Fibroblast of villous mesenchyme (primary cell): Measurements from ENCODE around the gene DNAH2. TPM values are rescaled to one million over a fixed set of nuclear protein-coding genes. Genes with fewer than 3 reads are reported as not detected.

Source experiments
- DNase-seq: peaks from one replicate; pipeline ENCODE4 v3.0.0-alpha.2; 2010; ENCODE audit warnings: low read depth
- H3K4me3 ChIP-seq: 2 replicates; pipeline ENCODE4 v1.5.1; 2011; ENCODE audit warnings: low read depth, mild to moderate bottlenecking, low read length
- total RNA-seq: library from RNA; depleted of rRNA; stranded (reverse); fragments of >200 nt; gene quantifications from 2 replicates; pipeline ENCODE4 v1.2.3, GENCODE V29; 2012
- TF ChIP-seq, protein P1 (sequence below): IDR thresholded peaks from 2 replicates; pipeline ENCODE4 v1.5.1; 2012; ENCODE audit warnings: low read depth, mild to moderate bottlenecking, low read length; ENCODE audit not compliant: insufficient read depth

The DNAH2 gene
- total RNA-seq, 1 donor = 0.43 TPM

DNA sequence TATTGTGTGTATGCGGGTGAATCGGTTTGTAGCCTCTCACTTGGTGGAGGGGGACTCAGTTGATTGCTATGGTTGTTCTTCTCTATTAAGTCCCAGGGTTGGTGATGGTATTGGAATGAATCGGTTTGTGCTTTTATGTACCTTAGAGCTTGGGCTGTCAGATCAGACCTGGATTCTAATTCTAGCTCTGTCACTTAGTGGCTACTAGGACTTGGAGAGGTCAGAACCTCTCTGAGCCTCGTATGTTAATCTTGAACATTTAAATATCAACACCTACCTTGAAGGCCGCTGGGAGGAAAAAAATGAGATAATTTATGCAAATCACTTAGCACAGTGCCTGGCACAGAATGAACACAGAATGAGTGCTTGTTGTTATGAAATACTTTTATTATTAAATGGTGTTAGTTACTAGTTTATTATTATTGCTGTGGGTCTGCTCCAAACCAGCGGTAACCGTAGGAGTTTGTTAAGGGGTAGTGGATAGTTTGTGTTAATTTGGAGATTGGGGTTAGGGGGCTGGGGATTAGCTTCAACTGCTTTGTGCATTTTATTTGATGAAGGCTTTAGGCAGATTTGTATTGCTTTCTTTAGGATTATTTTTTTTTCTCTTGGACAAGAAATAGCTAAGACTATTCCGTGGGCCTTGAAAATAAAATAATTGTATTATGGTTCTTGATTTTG lies 120.0 kb downstream of the DNAH2 start:
- TF ChIP-seq, protein P1, sequence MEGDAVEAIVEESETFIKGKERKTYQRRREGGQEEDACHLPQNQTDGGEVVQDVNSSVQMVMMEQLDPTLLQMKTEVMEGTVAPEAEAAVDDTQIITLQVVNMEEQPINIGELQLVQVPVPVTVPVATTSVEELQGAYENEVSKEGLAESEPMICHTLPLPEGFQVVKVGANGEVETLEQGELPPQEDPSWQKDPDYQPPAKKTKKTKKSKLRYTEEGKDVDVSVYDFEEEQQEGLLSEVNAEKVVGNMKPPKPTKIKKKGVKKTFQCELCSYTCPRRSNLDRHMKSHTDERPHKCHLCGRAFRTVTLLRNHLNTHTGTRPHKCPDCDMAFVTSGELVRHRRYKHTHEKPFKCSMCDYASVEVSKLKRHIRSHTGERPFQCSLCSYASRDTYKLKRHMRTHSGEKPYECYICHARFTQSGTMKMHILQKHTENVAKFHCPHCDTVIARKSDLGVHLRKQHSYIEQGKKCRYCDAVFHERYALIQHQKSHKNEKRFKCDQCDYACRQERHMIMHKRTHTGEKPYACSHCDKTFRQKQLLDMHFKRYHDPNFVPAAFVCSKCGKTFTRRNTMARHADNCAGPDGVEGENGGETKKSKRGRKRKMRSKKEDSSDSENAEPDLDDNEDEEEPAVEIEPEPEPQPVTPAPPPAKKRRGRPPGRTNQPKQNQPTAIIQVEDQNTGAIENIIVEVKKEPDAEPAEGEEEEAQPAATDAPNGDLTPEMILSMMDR = no peak
- peak; percentile 34 for DNase-seq
- H3K4me3 ChIP-seq = peak overlapping the region; percentile 80

DNA sequence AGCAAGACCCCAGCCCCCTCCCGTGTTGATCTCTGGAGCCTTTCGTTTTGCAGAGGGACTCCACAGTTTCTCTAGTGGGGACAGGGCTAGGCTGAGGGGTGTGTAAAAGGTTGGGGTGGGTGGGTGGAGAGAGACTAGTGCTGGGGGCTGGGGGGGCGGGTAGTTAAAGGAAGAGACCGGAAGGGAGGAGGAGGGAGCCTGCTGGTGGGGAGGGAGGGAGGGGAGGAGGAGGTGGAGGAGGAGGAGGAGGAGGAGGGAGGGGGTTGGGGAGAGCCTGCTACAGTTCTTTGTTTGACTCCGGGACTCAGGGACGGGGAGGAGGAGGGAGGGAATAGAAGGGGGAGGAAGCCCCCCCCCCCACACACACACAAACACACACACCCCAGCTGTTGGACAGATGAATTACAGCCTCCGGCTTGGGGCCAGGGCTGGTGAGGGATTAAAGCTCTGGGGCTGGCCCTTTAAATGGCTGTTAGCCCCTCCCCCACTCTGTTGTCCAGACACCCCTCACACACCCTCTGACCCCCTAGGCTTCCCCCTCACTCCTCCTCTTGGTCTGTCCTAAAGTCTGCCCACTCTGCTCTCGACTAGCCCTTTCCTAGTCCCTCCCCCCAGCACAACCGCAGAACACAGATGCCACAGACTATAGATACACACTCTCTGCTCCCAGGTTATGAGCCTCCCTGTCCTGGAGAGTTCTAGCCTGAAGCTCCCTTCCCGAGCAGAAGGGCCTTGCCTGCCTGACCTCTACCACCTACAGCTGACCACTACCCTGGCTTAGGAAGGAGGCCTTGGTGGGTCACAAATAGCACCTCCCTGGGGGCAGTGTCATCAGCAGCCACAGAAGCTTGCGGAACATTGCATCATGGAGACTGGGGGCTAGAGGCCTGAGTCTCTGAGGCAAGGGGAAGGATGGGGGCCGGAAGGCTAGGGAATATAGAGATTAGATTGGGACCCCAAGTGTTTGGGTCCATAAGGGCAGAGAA lies 120.8 kb downstream of the DNAH2 start:
- peak; percentile 96 for DNase-seq
- peak overlapping the region; percentile 80 for H3K4me3 ChIP-seq
- TF ChIP-seq, protein P1 = no peak

DNA sequence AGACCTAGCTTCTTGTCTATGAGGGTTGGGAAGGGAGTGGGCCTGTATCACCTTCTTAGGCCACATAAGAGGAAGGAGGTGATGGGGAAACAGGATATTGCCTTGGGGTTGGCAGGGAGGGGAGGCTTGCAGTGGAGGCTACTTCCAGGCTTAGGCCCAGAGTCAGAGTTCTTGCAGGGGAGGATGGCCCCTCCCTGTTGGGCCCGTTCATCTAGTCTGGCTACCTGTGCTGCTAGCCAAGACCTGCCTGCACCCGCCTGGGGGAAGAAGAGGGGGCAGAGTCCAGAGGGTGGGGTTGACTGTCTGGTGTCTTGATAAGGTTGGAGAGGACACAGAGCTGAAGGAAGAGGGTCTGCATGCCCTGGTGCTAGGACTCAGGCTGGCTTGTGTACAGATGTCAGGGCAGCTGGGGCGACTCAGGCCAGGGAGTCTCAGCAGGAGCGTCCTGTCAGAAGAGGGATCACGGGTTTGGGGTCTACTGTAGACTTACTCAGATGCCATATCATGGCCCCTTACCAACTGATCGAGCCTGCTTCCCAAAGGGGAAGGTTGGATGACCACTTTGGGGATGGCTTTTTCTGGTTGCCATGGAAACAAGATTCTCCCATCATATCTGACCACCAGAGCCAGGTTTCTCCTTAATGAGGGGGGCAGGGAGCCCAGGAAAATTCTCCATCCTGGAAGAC lies 121.8 kb downstream of the DNAH2 start:
- H3K4me3 ChIP-seq = peak overlapping the region; percentile 80
- peak; percentile 20 for DNase-seq
- TF ChIP-seq, protein P1 = no peak

DNA sequence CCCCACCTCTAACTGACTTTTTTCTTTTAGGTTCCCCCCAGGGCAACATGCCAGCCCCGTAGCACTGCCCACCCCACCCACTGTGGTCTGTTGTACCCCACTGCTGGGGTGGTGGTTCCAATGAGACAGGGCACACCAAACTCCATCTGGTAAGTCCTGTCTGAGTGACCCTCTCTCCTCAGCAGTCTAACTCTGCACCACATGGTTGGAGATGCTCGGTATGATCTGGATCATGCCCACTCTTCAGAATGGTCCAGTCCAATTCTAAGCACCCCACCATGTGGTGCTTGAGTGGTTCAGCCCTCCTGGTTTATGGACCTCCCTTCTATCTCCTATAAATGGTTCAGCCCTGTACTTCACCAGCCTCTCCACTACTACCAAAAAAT lies 122.3 kb downstream of the DNAH2 start:
- DNase-seq = peak; percentile 23
- H3K4me3 ChIP-seq = no peak overlapping the region
- TF ChIP-seq, protein P1 = no peak

DNA sequence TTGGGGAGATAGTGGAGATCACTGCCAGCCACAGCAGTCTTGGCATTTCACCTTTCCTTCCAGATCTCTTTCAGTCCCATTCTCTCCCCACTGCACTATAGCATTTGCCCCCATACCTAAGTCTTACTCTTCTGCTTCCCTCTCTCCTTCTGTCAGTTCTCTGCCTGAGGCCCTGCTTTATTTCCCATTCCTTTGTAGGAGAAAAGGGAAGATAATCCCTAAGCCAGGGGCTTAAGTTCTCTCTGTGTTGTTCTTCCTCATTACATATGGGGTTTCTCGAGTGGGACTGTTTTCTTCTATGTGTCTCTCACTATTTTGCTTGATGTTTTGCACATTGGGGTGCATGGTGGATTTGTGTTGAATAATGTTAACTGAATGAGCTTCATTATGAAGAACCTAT lies 122.9 kb downstream of the DNAH2 start:
- H3K4me3 ChIP-seq = no peak overlapping the region
- TF ChIP-seq, protein P1 = no peak
- DNase-seq = no peak

DNA sequence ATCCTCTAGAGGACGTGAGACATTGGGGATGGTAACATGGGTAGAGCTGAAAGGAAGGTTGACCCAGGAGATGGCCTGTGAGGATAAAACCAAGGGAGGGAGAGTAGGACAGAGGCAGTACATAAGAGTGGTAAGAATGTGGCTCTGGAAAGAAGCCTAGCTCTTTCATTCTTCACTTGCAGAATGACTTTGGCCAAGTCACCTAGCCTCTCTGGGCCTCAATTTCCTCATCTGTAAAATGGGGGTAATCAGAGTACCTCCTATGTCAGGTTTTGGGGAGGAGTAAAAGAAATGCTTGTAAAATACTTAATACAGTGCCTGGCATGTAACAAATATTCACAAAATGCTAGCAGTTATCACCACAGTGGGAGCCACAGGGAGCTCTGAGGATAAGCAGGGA lies 123.3 kb downstream of the DNAH2 start:
- TF ChIP-seq, protein P1 = no peak
- peak overlapping the region; percentile 79 for H3K4me3 ChIP-seq
- no peak for DNase-seq
